K562 (cell line): ENCODE data around the gene SEZ6L. TPM values are rescaled to one million over a fixed set of nuclear protein-coding genes. Genes with fewer than 3 reads are reported as not detected.

Experiments
- ATAC-seq: fragments of 200-7000 bp; cut with Tn5 transposase; 3 replicates; pipeline ENCODE4 v1.9.1; 2020; ENCODE audit warnings: moderate library complexity
- BruUV-seq: library from RNA; stranded (reverse); fragments of 400-500 nt; replicated peaks from 2 replicates; lab custom pipeline; 2021; lab: Mats Ljungman, UMichigan
- CTCF ChIA-PET: fragments of 300-600 bp; formaldehyde crosslinking; extraction: SDS; loops from one replicate; lab custom pipeline; 2021; ENCODE audit warnings: low intra/inter-chr PET ratio; lab: Yijun Ruan, JAX
- POLR2A ChIA-PET: fragments of 300-600, 350-650 bp; sonication (Branson Sonifier 250); formaldehyde crosslinking; extraction: SDS; loops from one replicate; lab custom pipeline; 2021; ENCODE audit warnings: antibody characterized with exemption, inconsistent platforms; lab: Yijun Ruan, JAX
- DNase-seq, 4 experiments: peaks; one replicate each; pipeline versions ENCODE4 v3.0.0 to v3.0.0-alpha.2; 2011 to 2018; ENCODE audit warnings: low spot score in 3 of 4, mixed read lengths in 3 of 4; ENCODE audit errors: extremely low read depth in 1 of 4
- FAIRE-seq: peaks from 2 replicates; lab custom pipeline; 2011; peaks lifted over from hg19 to GRCh38; lab: Jason Lieb, UNC
- H2AFZ ChIP-seq: 2 replicates; pipeline ENCODE4 v1.6.0; 2011; ENCODE audit warnings: low read depth, low read length, control low read depth, inconsistent platforms
- H3K27ac ChIP-seq: fragments of 200-600 bp; 3 replicates; pipeline ENCODE4 v1.8.0; 2011; ENCODE audit warnings: low read depth, mild to moderate bottlenecking, control low read depth, inconsistent platforms, low read length, moderate library complexity, mixed read lengths; ENCODE audit errors: extremely low read depth
- H3K27me3 ChIP-seq, 2 experiments: fragments of 300-600 bp in 1 of 2; 2 replicates in 1 of 2; 3 replicates in 1 of 2; pipeline versions ENCODE4 v1.6.0 to v1.8.0; 2011; ENCODE audit warnings: inconsistent platforms in 2 of 2, low read length in 2 of 2, mild to moderate bottlenecking in 1 of 2, mixed read lengths in 1 of 2, moderate library complexity in 1 of 2; ENCODE audit not compliant: control insufficient read depth in 2 of 2, insufficient read depth in 2 of 2
- H3K36me3 ChIP-seq: fragments of 300-600 bp; 3 replicates; pipeline ENCODE4 v1.8.0; 2011; ENCODE audit warnings: mild to moderate bottlenecking, low read length, inconsistent platforms; ENCODE audit not compliant: control insufficient read depth, insufficient read depth
- H3K4me1 ChIP-seq, 2 experiments: fragments of 200-600 bp in 1 of 2; replicated peaks in 1 of 2; 2 replicates in 1 of 2; 3 replicates in 1 of 2; pipeline versions ENCODE4 v1.5.1 to v1.8.0; 2011; ENCODE audit warnings: inconsistent platforms in 2 of 2, low read length in 2 of 2, mild to moderate bottlenecking in 1 of 2, mixed read lengths in 1 of 2, moderate library complexity in 1 of 2; ENCODE audit not compliant: control insufficient read depth in 2 of 2, insufficient read depth in 2 of 2
- H3K4me2 ChIP-seq: 2 replicates; pipeline ENCODE4 v1.6.1; 2011; ENCODE audit warnings: low read length, control low read depth, inconsistent platforms, mixed read lengths; ENCODE audit not compliant: insufficient read depth
- H3K4me3 ChIP-seq: fragments of 200-600 bp; sonication (generic), shearing (Covaris generic); 2 replicates; pipeline ENCODE4 v1.5.1; 2016; ENCODE audit warnings: control low read depth, inconsistent platforms
- H3K79me2 ChIP-seq: fragments of 200-600 bp; 3 replicates; pipeline ENCODE4 v1.8.0; 2011; ENCODE audit warnings: low read length, inconsistent platforms; ENCODE audit not compliant: control insufficient read depth, insufficient read depth
- H3K9ac ChIP-seq, 2 experiments: 2 replicates each; pipeline versions ENCODE4 v1.6.0 to v1.6.1; 2011; ENCODE audit warnings: low read depth in 2 of 2, low read length in 2 of 2, control low read depth in 1 of 2, inconsistent platforms in 1 of 2, mild to moderate bottlenecking in 1 of 2, mixed read lengths in 1 of 2; ENCODE audit not compliant: insufficient read depth in 1 of 2
- H3K9me1 ChIP-seq: one replicate; pipeline ENCODE4 v1.6.0; 2011; ENCODE audit warnings: inconsistent platforms, mild to moderate bottlenecking, low read length, moderate library complexity; ENCODE audit not compliant: control insufficient read depth, insufficient read depth
- H3K9me3 ChIP-seq: replicated peaks from 2 replicates; pipeline ENCODE4 v1.5.1; 2011; ENCODE audit warnings: low read depth, low read length, inconsistent platforms; ENCODE audit not compliant: control insufficient read depth, insufficient read depth
- H4K20me1 ChIP-seq: replicated peaks from 2 replicates; pipeline ENCODE4 v1.6.1; 2011; ENCODE audit warnings: low read length, inconsistent platforms, mixed read lengths; ENCODE audit not compliant: control insufficient read depth, insufficient read depth
- DDX20 ChIP-seq: fragments of 450-650 bp; IDR thresholded peaks from 2 replicates; pipeline ENCODE4 v1.6.1; 2016; ENCODE audit warnings: missing genetic modification characterization, low read depth, mild to moderate bottlenecking, missing compliant biosample characterization, moderate library complexity
- MCM3 ChIP-seq: fragments of 450-650 bp; IDR thresholded peaks from 2 replicates; pipeline ENCODE4 v1.6.1; 2016
- RFX1 ChIP-seq: fragments of 450-650 bp; IDR thresholded peaks from 2 replicates; pipeline ENCODE4 v1.6.1; 2016; ENCODE audit warnings: mild to moderate bottlenecking, moderate library complexity
- ZC3H4 ChIP-seq: sonication (generic); formaldehyde crosslinking; IDR thresholded peaks from 2 replicates; pipeline ENCODE4 v1.9.0; 2021; ENCODE audit warnings: missing genetic modification reagents, borderline replicate concordance
- ZNF174 ChIP-seq: fragments of 250-450 bp; sonication (Bioruptor Pico); IDR thresholded peaks from 2 replicates; pipeline ENCODE4 v1.4.0; 2020; ENCODE audit warnings: mild to moderate bottlenecking
- ZNF583 ChIP-seq: fragments of 250-450 bp; sonication (Bioruptor Pico); IDR thresholded peaks from 2 replicates; pipeline ENCODE4 v1.4.0; 2020
- WGBS: fragments of 100-300 bp; shearing (Covaris generic); methylation state at CpG from one replicate; pipeline ENCODE4 v1.1.6; 2016; ENCODE audit warnings: low coverage, mixed read lengths; ENCODE audit not compliant: insufficient coverage; ENCODE audit errors: missing lambda C conversion rate; 5-methylcytosine and 5-hydroxymethylcytosine counted together
- in situ Hi-C: fragments of 300-500 bp; cut with MboI; formaldehyde crosslinking; loops from 4 replicates; pipeline ENCODE4 v1.15.0; 2018; ENCODE audit warnings: inconsistent platforms, mixed read lengths
- intact Hi-C: fragments of 100-400 bp; cut with micrococcal nuclease; formaldehyde crosslinking; loops from 2 replicates; pipeline ENCODE4 v1.14.2; 2022
- polyA plus RNA-seq, 8 experiments: library from polyadenylated mRNA; depleted of rRNA in 4 of 8; stranded (reverse) in 5 of 8; unstranded in 3 of 8; fragments of >200 nt; fragmentation: Nextera tagmentation in 2 of 8; fragmentation: Illumina TruSeq in 1 of 8; extraction: Ambion mirVana in 2 of 8; extraction: Trizol in 1 of 8; gene quantifications; 2 replicates each; pipeline versions ENCODE4 v1.2.1 to v1.2.3, GENCODE V29; 2011 to 2014; ENCODE audit warnings: inconsistent platforms in 1 of 8, missing spikeins in 1 of 8
- total RNA-seq, 7 experiments: library from RNA; depleted of rRNA in 6 of 7; stranded (reverse); fragments of >200 nt in 6 of 7; fragmentation: Illumina TruSeq in 2 of 7; extraction: Trizol in 2 of 7; gene quantifications; 2 replicates each; pipeline versions ENCODE4 v1.2.1 to v1.2.3, GENCODE V29; 2011 to 2021; ENCODE audit warnings: low replicate concordance in 1 of 7
- TF ChIP-seq, protein P1 (sequence below): fragments of 450-650 bp; IDR thresholded peaks from 2 replicates; pipeline ENCODE4 v1.6.1; 2014; ENCODE audit warnings: low read depth, mild to moderate bottlenecking, moderate library complexity, borderline replicate concordance
- TF ChIP-seq, protein P2 (sequence below): sonication (generic); IDR thresholded peaks from 2 replicates; pipeline ENCODE4 v1.6.1; 2016
- TF ChIP-seq, protein P3 (sequence below): fragments of 450-650 bp; IDR thresholded peaks from 2 replicates; pipeline ENCODE4 v1.6.1; 2018; ENCODE audit not compliant: partially characterized antibody

The SEZ6L gene
- total and polyA plus RNA-seq, 9 of the 15 experiments (the other 6 are each of a cell fraction or from before 2014, with no cell fraction given), result not detected

DNA sequence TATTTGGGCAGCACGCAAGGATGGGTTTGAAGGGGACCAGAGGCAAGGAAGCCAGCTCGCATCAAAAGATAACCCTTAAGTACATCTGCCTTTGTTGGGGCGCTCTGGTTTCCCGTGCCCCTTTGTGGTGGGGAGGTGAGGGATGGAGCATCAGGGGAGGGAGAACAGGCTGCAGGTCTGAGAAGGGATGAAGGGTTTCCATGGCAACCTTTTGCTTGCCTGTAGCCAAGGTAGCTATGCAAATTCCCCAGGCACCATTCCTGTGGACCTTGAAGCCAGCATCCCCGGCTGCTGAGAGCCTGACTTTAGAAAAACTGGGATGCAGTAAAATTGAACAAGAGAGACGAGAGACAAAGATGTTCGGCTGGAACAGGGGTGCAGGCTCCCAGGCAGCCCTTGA, 75.7 kb downstream of the SEZ6L start:
- intact Hi-C loops, result no loop called here
- Histone ChIP-seq H3K36me3 (no peaks in the 10 kb centered on the region), H3K9me3 (no peaks in the 10 kb centered on the region), H3K27me3 (peaks cover 0 to 5% of the 10 kb centered on the region in 2 experiments; a peak in 2 of 5 replicates), H3K79me2 (no peaks in the 10 kb centered on the region), H3K4me1 (no peaks in the 10 kb centered on the region; a peak in 1 of 5 replicates), H3K9me1 (no peaks in the 10 kb centered on the region), H3K9ac (no peak overlapping the region), H2AFZ (no peak overlapping the region)
- in situ Hi-C loops, result no loop called here
- CTCF ChIA-PET, result no interaction called here
- no TSS peak for BruUV-seq
- POLR2A ChIA-PET, result no interaction called here
- no peak for ATAC-seq
- 0% methylated on average over 4 of the region's 7 CpGs for WGBS
- FAIRE-seq, result no peak
- TF ChIP-seq, protein P1, sequence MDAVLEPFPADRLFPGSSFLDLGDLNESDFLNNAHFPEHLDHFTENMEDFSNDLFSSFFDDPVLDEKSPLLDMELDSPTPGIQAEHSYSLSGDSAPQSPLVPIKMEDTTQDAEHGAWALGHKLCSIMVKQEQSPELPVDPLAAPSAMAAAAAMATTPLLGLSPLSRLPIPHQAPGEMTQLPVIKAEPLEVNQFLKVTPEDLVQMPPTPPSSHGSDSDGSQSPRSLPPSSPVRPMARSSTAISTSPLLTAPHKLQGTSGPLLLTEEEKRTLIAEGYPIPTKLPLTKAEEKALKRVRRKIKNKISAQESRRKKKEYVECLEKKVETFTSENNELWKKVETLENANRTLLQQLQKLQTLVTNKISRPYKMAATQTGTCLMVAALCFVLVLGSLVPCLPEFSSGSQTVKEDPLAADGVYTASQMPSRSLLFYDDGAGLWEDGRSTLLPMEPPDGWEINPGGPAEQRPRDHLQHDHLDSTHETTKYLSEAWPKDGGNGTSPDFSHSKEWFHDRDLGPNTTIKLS, result no peak
- TF ChIP-seq ZNF583 (CRISPR knock-in tag) (no peak), MCM3 (no peak), ZNF174 (no peak), RFX1 (peak; percentile 45; the same call in 1 of the 2 replicates)
- TF ChIP-seq, all 486 proteins: peak for 1
- H3K4me2 ChIP-seq, result no peak overlapping the region
- no peak overlapping the region for H3K27ac ChIP-seq
- no peak for DNase-seq
- no peak overlapping the region for H3K4me3 ChIP-seq
- no peaks in the 10 kb centered on the region for H4K20me1 ChIP-seq

DNA sequence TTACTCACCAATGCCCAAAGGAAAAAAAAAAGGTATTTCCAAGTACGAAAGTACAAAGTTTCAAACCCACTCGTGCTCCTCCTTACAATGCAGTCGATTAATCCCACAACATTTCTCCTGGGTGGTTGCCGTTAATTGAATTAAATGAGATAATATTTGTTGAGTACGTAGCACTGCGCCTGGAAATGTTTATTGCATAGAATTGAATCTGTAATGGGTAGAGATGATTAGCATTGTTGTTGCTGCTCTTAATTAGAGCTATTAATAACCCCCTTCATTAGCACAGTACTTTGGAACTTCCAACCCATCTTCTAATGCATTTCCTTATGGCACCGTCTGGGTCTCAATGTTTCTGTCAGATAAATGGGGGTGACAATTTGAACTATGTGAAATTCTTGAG, 77.3 kb downstream of the SEZ6L start:
- no peaks in the 10 kb centered on the region for H3K9me3 ChIP-seq
- no peak overlapping the region for H3K4me3 ChIP-seq
- ChIA-PET POLR2A (no interaction called here), CTCF (no interaction called here)
- 0% methylated on average over 7 of the region's 7 CpGs for WGBS
- intact Hi-C loops, result no loop called here
- in situ Hi-C loops, result no loop called here
- H3K36me3 ChIP-seq, result no peaks in the 10 kb centered on the region
- H3K4me1 ChIP-seq, result no peaks in the 10 kb centered on the region; a peak in 1 of 5 replicates
- no peak overlapping the region for H3K9ac ChIP-seq
- no peak overlapping the region for H3K4me2 ChIP-seq
- no peaks in the 10 kb centered on the region for H3K9me1 ChIP-seq
- H4K20me1 ChIP-seq, result no peaks in the 10 kb centered on the region
- no TSS peak for BruUV-seq
- no peak overlapping the region for H3K27ac ChIP-seq
- H3K79me2 ChIP-seq, result no peaks in the 10 kb centered on the region
- peaks cover 0 to 5% of the 10 kb centered on the region in 2 experiments; a peak in 2 of 5 replicates for H3K27me3 ChIP-seq
- FAIRE-seq (no peak), DNase-seq (no peak), ATAC-seq (no peak)
- no peak overlapping the region for H2AFZ ChIP-seq
- TF ChIP-seq, protein P2, sequence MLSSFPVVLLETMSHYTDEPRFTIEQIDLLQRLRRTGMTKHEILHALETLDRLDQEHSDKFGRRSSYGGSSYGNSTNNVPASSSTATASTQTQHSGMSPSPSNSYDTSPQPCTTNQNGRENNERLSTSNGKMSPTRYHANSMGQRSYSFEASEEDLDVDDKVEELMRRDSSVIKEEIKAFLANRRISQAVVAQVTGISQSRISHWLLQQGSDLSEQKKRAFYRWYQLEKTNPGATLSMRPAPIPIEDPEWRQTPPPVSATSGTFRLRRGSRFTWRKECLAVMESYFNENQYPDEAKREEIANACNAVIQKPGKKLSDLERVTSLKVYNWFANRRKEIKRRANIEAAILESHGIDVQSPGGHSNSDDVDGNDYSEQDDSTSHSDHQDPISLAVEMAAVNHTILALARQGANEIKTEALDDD, result no peak
- TF ChIP-seq ZC3H4 (CRISPR knock-in tag) (no peak), DDX20 (tag) (no peak)
- TF ChIP-seq, protein P3, sequence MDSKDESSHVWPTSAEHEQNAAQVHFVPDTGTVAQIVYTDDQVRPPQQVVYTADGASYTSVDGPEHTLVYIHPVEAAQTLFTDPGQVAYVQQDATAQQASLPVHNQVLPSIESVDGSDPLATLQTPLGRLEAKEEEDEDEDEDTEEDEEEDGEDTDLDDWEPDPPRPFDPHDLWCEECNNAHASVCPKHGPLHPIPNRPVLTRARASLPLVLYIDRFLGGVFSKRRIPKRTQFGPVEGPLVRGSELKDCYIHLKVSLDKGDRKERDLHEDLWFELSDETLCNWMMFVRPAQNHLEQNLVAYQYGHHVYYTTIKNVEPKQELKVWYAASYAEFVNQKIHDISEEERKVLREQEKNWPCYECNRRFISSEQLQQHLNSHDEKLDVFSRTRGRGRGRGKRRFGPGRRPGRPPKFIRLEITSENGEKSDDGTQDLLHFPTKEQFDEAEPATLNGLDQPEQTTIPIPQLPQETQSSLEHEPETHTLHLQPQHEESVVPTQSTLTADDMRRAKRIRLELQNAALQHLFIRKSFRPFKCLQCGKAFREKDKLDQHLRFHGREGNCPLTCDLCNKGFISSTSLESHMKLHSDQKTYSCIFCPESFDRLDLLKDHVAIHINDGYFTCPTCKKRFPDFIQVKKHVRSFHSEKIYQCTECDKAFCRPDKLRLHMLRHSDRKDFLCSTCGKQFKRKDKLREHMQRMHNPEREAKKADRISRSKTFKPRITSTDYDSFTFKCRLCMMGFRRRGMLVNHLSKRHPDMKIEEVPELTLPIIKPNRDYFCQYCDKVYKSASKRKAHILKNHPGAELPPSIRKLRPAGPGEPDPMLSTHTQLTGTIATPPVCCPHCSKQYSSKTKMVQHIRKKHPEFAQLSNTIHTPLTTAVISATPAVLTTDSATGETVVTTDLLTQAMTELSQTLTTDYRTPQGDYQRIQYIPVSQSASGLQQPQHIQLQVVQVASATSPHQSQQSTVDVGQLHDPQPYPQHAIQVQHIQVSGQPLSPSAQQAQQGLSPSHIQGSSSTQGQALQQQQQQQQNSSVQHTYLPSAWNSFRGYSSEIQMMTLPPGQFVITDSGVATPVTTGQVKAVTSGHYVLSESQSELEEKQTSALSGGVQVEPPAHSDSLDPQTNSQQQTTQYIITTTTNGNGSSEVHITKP, result no peak
